Keratinocyte (primary cell): Measurements from ENCODE around the gene TECRL.

ENCODE experiments used
- CTCF ChIP-seq, 3 experiments: IDR thresholded peaks in 1 of 3; conservative IDR thresholded peaks in 1 of 3; optimal IDR thresholded peaks in 1 of 3; 2 replicates in 2 of 3; 3 replicates in 1 of 3; pipeline versions ENCODE3 to v1.5.1; 2011; ENCODE audit warnings: low read length in 3 of 3, mild to moderate bottlenecking in 3 of 3, moderate library complexity in 2 of 3, control low read depth in 1 of 3, inconsistent platforms in 1 of 3; ENCODE audit not compliant: insufficient read depth in 2 of 3; ENCODE audit errors: extremely low read depth in 1 of 3
- EZH2 ChIP-seq: IDR thresholded peaks from one replicate; pipeline ENCODE4 v1.6.1; 2012; ENCODE audit warnings: inconsistent platforms, mild to moderate bottlenecking, low read length, moderate library complexity

- TF ChIP-seq CTCF (optimal IDR thresholded peaks at IDR 0.05 in 1 of 3, IDR thresholded peaks at IDR 0.05 in 1 of 3, conservative IDR thresholded peaks at IDR 0.05 in 1 of 3; ENCODE audit: extremely low read depth in 1 of 3, insufficient read depth in 2 of 3, low read length in 3 of 3) (no peak), EZH2 (no peak)
Observed at GRCh38 chr4:64368741-64369140, 40.5 kb downstream of the TECRL start.
